GM23338 (cell line): ENCODE data around the gene ZNF273.

Experiments
- EZH2phosphoT487 ChIP-seq: fragments of 200-600 bp; sonication (generic); IDR thresholded peaks from one replicate; pipeline ENCODE4 v1.8.1; 2018; ENCODE audit warnings: antibody characterized with exemption; ENCODE audit not compliant: unreplicated experiment
- JUNB ChIP-seq: IDR thresholded peaks from one replicate; pipeline ENCODE4 v1.6.1; 2016; ENCODE audit warnings: antibody characterized with exemption; ENCODE audit not compliant: unreplicated experiment
- POLR2AphosphoS5 ChIP-seq: IDR thresholded peaks from 2 replicates; pipeline ENCODE4 v1.6.1; 2016; ENCODE audit warnings: antibody characterized with exemption, low read depth
- TF ChIP-seq, protein P1 (sequence below), 2 experiments: fragments of 200-600 bp in 1 of 2; sonication (generic) in 1 of 2; conservative IDR thresholded peaks; 2 replicates each; pipeline versions ENCODE4 v1.5.1 to v1.6.1; 2016 to 2017; ENCODE audit warnings: antibody characterized with exemption in 2 of 2, low read depth in 2 of 2, mild to moderate bottlenecking in 2 of 2, moderate library complexity in 1 of 2

GRCh38 chr7:64876792-64877713, 26.0 kb upstream of the ZNF273 start:
- TF ChIP-seq, protein P1, sequence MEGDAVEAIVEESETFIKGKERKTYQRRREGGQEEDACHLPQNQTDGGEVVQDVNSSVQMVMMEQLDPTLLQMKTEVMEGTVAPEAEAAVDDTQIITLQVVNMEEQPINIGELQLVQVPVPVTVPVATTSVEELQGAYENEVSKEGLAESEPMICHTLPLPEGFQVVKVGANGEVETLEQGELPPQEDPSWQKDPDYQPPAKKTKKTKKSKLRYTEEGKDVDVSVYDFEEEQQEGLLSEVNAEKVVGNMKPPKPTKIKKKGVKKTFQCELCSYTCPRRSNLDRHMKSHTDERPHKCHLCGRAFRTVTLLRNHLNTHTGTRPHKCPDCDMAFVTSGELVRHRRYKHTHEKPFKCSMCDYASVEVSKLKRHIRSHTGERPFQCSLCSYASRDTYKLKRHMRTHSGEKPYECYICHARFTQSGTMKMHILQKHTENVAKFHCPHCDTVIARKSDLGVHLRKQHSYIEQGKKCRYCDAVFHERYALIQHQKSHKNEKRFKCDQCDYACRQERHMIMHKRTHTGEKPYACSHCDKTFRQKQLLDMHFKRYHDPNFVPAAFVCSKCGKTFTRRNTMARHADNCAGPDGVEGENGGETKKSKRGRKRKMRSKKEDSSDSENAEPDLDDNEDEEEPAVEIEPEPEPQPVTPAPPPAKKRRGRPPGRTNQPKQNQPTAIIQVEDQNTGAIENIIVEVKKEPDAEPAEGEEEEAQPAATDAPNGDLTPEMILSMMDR (conservative IDR thresholded peaks at IDR 0.05; ENCODE audit: low read depth in 2 of 2), result no peak
- no peak for TF ChIP-seq EZH2phosphoT487
- TF ChIP-seq POLR2AphosphoS5, result no peak
- no peak for TF ChIP-seq JUNB
